Measurements from ENCODE around the gene CD300LD.

GRCh38 chr17:74573169-74573568 lies 18.9 kb downstream of the CD300LD start:
- TF ChIP-seq CTCF (IDR thresholded peaks at IDR 0.05) (no peak), POLR2A (IDR thresholded peaks at IDR 0.05; ENCODE audit: low read depth) (no peak), POLR2AphosphoS5 (IDR thresholded peaks at IDR 0.05) (no peak), EP300 (IDR thresholded peaks at IDR 0.05) (no peak)
